GM21619 (cell line): ENCODE results near the gene COX17.

Source experiments
- ATAC-seq: cut with Tn5 transposase; IDR thresholded peaks from one replicate; pipeline ENCODE4 v1.9.1; 2021; ENCODE audit not compliant: unreplicated experiment

The COX17 gene

DNA sequence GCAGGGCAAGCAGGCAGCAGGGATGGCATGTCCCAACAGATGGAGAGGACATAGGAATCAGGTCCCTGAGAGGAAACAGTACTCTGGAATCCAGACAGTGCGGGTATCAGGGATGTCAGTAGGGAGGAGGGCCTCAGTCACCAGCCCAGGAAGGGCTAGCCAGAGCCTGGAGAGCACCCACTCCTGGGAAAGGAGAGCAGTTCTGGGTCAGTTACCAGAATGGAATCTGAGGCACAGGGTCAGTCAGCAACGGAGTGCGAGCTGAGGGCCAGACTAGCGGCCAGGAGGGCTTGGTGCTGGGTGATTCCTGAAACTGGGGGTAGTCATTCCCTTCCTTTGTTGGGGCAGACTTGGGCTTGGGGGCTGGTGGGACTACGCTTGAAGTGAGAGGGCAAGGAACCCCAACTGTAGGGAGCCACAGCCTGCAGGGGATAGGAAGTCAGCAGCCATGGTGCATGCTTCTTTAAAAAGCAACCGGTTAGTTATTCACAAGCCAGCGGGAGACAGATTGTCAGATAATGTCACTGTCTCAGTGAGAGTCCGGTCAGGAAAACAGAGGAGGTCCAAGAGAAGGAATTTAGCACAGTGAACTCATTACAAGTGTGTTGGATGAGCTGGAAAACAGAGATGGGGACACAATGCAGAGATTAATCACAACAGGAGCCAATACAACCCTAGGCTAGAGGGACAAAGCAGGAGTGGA is 51.6 kb downstream of the COX17 start:
- no peak for ATAC-seq

DNA sequence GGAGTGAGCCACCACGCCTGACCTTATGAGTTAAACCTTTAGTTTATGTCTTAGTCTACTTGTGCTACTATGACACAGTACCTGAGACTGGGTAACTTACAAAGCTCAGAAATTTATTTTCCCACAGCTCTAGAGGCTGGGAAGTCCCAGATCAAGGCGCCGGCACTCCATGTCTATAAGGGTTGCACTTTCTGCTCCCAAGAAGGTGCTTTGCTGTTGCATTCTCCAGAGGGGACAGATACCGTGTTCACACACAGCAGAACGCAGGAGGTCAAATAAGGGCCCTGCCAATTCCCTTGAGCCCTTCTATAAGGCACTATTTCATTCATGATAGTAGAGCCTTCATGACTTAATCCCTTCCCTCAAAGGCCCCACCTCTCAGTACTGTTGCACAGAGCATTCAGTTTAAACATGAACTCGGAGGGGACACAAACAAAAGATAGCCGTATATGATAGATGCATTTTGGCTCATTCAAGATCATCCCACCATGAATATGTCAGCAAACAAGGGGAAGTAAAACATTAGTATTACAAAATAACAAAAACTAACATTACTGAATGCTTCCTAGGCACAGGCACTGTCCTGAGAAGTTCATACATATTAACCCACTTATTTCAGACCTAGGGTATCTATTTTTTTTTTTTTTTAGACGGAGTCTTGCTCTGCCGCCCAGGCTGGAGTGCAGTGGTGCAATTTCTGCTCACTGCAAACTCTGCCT is 53.0 kb downstream of the COX17 start:
- no peak for ATAC-seq

DNA sequence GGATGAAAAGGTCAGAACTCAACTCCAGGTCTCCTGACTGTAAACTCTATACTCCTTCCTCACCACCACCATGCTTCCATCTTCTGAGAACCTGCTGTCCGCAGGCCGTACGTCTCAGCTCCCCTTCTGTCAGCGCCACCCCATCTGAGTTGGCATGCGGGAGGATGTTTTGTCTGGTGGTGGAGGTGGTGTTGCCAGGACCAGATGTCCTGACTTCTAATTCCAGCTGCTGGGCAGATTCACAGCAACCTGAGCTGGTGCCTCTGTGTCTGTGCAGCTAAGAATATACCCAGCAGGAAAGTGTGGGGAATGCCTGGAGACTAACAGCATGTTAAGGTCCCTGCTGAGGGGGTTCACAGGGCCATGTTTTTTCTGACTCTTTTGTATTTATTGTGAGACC is 56.3 kb downstream of the COX17 start:
- ATAC-seq: no peak
